HG03103 (cell line): Measurements from ENCODE around the gene SLC7A4.

Experiments used
- ATAC-seq: cut with Tn5 transposase; IDR thresholded peaks from one replicate; pipeline ENCODE4 v1.9.1; 2021; ENCODE audit warnings: low read depth; ENCODE audit not compliant: unreplicated experiment

SLC7A4 gene

DNA sequence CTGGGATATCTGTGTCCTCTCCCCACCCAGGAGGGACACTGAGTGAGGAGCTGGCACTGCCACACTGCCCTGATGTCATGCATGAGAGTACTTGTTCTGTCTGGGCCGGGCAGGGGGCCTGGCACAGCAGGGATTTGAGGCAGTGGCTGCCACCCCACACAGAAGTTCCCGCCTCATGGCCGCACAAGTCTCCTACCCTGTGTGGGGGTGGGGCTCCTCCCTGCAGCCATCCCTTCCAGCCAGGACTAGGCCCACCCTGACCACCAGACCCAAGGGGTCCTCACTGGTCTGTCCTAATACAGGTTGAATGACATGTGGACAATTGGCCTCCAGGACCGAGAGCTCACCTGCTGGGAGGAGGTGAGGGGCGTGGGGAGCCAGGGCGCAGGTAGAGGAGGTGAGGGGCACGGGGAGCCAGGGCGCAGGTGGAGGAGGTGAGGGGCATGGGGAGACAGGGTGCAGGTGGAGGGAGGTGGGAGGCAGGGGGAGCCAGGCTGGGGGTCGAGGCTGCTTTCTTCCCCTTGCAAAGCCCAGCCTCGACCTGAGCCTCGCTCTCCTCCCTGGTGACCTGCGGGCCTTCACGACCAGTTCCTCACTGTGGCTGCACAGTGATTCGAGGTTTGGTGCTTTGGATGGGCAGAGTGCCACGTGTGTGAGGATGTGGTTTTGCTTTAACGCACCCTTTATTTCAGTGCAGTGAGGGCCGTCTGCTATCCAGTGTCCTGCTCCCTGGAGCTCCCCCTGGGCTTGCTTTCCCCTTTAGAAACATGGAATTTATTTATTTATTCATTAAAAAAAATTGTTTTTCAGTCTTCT, 42.8 kb downstream of the SLC7A4 start:
- ATAC-seq, result no peak

DNA sequence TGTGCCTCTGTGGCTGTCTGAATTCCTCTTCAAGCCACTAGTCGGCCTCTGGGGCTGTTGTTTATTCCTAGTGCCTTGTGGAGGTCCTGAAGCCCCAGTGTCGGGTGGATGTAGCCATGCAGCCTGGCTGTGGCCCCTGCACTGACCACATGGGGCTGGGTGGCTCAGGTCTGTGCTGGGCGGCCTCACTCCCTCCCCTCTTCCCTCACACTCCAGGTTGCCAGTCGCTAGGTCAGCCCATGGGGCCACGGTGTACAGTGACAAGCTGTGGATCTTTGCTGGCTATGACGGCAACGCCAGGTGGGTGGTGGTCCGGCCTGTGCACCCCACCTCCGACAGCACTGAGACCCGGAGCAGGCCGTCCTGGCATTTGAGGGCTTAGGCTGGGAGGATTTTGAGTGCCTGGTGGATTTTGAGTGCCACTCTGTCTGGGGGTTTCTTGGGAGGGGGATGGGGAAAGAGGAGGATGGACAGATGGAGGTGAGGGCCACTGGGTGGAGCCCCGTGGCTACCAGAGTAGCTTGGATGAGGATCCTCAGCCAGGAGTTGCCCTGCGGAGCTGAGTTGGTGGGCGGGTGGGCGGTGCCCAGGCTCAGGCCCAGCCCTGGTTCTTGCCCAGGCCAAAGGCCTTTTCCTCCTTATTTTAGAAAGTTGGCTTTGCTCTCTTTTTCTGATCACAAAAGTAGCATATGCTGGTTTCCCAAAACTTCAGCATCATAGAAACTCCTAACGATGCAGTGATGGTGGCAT, 43.6 kb downstream of the SLC7A4 start:
- ATAC-seq, result no peak

DNA sequence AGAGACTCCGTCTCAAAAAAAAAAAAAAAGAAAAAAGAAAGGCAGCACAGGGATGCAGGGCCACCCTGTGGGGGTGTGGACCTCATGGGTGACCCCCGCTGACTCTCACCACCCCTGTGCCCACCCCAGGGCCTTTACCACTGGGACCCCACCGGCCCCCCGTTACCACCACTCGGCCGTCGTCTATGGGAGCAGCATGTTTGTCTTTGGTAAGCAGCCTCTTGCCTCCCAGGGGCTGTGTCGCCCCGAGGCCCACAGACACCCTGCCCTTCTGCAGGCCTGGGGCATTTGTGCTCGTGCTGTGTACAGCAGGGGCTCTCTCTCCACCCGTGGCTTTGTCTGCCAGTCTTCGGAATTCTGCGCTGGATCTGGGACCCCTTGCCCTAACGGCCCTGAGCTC, 45.0 kb downstream of the SLC7A4 start:
- no peak for ATAC-seq

DNA sequence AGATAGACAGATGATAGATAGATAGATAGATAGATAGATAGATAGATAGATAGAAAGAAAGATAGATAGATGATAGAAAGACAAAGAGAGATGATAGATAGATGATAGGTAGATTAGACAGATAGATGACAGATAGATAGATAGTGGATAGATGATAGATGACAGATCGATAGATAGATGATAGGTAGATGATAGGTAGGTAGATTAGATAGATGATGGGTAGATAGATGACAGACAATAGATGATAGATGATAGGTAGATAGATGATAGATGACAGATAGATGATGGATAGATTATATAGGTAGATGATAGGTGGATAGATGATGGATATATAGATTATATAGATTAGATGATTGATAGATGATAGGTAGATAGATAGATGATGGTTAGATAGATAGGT, 46.0 kb downstream of the SLC7A4 start:
- no peak for ATAC-seq

DNA sequence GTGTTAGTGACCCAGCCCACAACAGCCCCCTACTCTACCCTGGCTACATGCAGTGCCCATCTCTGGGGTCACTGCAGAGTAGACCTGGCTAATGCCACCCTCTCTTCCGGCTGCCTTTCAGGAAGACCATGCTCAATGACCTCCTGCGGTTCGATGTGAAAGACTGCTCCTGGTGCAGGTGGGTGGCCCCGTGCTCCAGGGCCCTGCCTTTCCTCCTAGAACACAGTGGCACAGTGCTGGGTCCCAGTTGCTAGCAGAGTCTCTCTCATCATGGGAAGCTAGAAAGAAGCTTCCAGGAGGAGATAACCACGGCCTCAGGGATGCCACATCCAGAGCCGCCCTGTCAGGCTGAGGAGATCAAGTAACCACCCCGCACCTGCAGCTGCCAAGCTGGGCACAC, 46.6 kb downstream of the SLC7A4 start:
- no peak for ATAC-seq

DNA sequence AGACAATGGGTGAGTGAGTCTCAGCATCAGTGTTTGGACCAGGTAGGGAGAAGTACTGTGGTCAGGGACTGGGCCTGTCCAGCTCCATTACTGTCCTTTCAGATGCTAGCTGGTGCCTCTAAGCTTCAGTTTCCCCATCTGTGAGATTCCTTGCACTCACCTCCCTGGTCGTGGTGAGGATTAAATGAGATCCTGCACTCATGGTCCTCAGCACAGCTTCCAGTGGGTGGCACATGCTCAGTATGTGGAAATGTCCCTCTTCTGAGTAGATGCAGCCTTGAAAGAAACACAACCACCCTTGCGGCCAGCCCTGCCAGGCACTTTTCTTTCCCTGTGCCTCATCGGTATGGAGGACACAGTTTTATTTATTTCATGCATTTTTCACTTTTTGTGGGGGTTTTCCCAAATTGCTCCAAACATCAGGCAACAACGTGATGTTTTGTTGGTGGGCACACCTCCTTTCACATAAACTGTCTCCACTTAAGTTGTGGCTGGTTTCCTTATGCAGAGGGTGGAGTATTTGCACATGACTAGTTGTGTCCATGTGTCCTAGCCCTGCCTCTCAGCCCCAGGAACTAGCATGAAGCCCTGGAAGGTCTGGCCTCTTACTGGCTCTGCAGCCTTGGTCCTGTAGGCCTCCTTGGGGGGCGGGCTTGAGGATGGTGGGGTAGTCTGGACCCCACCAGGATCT, 49.1 kb downstream of the SLC7A4 start:
- ATAC-seq, result no peak

DNA sequence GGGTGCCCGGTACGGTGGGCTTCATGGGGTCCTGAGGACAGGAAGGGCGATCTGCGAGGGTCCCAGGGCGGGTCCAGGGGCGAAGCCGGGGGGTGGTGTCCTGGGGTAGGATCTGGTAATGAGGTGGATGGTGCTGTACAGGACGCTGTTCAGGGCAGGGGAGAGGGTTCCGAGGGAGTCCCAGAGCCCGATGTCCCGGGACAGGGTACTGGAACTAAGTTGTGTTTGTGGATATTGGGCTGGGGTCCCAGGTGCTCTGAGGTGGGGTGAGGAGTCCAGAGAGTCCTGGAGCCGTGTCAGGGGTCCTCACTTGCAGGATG, 49.8 kb downstream of the SLC7A4 start:
- ATAC-seq, result no peak

DNA sequence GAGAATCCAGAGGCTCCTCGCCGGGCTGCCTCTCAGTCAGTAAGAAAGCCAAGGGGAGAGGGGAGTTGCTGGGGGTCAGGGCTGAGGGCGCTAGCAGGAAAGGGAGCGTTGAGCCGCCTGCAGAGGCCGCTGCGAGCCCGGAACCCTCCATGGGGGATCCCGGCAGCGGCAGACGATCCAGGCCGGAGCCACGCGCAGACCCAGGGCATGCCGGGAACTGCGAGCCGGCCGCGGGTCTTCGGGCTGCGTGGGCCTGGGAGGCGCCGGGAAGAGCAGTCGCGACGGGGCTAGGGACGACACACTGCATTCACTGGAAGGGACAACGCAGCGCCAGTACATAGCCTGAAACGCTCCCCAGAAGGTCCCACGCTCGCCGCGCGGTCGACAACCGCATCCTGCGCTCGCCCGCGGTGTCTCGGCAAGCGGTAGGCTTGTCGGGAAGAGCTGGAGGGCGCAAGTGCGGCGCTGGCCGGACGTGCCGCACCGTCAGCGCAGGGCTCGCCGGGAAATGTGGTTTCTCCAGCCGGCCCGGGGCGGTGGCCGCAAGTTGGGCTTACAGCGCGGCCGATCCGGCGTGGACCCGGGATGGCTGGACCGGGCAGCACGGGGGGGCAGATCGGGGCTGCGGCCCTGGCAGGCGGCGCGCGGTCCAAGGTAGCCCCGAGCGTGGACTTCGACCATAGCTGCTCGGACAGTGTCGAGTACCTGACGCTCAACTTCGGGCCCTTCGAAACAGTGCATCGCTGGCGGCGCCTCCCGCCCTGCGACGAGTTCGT, 50.4 kb downstream of the SLC7A4 start, which contains the start of gene LZTR1:
LZTR1 (plus strand) TSS at position 511 of the 776 bp plus-strand sequence; CDS start at position 586, 75 bp downstream.
- ATAC-seq, result peak; percentile 73

DNA sequence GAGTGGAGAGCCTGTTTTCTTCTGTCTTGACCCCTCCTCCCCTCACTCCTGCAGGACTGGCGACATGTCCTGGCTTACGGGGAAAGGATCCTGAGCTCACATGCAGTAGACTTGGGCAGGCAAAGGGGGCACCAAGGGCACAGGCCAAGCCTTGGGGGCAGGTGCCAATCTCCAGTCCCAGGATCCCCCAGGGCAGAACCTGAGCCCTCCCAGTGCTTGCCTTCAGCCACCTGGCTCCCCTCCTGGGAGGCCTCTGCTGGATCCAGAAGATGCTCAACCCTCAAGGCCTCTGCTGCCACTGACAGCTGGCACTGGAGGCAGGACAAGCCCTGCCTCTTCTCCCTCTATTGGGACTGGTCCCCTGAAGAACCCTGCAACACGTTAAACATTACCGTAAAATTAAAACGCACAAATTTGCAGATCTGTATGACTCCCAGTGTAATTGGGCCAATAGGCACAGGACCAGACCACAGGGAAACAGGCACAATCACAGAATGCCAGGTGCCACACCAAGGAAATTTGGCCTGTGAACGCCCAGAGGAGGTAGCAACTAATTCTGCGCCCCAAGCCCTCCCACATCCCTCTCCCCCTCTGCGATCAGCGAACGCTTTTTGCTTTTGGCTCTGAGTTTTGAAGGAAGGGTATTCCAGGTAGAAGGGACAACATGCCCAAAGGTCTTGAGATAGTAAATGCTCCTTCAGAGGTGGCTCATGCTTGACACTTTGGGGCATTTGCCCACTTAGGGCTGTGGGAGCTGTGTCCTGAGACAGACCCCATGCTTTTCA, 51.2 kb downstream of the SLC7A4 start:
- no peak for ATAC-seq

DNA sequence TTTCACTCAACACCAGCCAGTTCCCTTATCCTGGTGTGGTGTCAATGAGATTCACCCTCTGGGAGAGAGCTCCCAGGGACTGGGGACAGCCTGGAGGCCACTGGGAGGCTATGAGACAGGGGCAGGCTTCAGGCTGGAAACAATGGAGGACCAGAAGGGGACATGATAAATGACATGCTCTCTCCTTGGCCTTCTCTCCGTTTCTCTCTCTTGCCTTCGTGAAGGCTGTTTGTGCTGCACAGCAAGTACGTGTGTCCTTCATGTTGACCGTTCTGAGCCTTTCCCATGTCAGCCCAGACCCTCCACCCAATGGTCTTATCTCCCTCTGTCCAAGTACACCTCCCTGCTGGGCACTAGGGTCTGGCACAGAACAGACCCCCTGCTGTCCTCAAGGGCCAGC, 51.8 kb downstream of the SLC7A4 start:
- no peak for ATAC-seq

DNA sequence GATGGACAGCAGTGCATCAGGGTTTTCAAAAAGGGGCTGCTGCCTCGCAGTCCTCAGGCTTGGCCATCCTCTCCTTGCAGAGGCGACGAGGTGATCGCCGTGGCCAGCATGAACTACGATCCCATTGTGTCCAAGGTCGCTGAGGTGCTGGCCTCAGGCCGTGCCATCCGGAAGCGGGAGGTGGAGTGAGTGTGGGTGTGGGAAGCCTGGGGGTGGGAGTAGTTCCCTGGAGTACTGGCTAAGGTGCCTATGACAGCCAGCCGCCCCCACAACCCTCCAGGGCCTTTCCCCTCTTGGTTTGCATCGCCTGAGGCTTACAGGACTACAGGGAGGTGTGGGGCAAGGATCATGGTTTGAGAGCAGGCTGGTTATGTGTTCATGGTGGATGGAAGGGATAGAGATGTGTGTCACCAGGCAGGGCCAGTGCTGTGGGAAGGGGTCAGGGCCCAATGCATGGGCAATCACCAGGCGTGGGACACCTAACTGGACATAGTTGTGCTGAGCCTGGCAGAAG, 52.4 kb downstream of the SLC7A4 start:
- no peak for ATAC-seq

DNA sequence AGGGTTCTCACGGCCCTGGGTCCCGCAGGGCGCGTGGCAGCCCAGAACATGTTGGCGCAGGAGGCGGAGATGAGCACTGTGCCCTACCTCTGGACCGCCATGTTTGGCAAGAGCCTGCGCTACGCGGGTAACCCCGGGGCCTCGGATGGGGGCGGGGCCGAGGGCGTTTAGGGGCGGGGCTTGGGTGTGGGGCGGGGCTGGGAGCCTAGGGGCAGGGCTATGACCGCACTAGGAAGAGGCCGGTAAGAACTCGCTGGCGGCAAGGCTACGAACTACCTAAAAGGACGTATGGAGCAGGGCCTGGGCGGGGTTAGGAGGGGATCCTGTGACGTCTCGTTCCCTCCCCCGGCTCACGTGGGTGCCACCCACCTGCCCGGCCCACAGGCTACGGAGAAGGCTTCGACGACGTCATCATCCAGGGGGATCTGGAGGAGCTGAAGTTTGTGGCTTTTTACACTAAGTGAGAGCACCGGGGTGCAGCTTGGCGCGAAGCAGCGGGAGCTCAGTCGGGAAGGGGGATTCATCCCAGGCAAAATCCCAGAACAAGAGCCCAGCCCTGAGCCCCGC, 53.0 kb downstream of the SLC7A4 start:
- no peak for ATAC-seq
